ENCODE data around the gene RAD52. TPM values are rescaled to one million over a fixed set of nuclear protein-coding genes. Genes with fewer than 3 reads are reported as not detected.

RAD52 gene
- total RNA-seq, 3 donors from 2014 or later (not counting 1 experiment from before 2014, with no cell fraction given): 9.4 to 15.5 (median 13.7) TPM

GRCh38 chr12:996881-997280 is 47.4 kb upstream of the RAD52 start:
- Histone ChIP-seq H3K27me3 (ENCODE audit: control insufficient read depth, insufficient read depth, low read length) (no peaks in the 10 kb centered on the region), H3K4me3 (ENCODE audit: low read length) (no peak overlapping the region), H3K4me1 (ENCODE audit: control insufficient read depth, insufficient read depth, low read length) (peaks cover 3% of the 10 kb centered on the region), H3K9me3 (ENCODE audit: control insufficient read depth, insufficient read depth, low read length) (no peaks in the 10 kb centered on the region), H3K36me3 (ENCODE audit: control insufficient read depth, insufficient read depth, low read length) (no peaks in the 10 kb centered on the region), H3K27ac (ENCODE audit: low read length) (no peak overlapping the region)
- H3K9me3 Mint-ChIP-seq: no peaks in the 10 kb centered on the region
- no peak overlapping the region for H3K4me3 Mint-ChIP-seq
- WGBS (ENCODE audit: insufficient coverage): 91% methylated on average over 4 of the region's 4 CpGs
- TF ChIP-seq CTCF (IDR thresholded peaks at IDR 0.05): no peak
- no peaks in the 10 kb centered on the region for H3K36me3 Mint-ChIP-seq
- H3K27me3 Mint-ChIP-seq (ENCODE audit: low read depth in 2 of 2): no peaks in the 10 kb centered on the region
- H3K27ac Mint-ChIP-seq: no peak overlapping the region
- DNase-seq (no peak), ATAC-seq (no peak)
- intact Hi-C loops (cut with micrococcal nuclease): no loop called here
- peaks cover 11 to 24% of the 10 kb centered on the region in 2 donors for H3K4me1 Mint-ChIP-seq

- Mint-ChIP-seq H3K9me3 (no peaks in the 10 kb centered on the region), H3K36me3 (no peaks in the 10 kb centered on the region), H3K4me1 (peaks cover 27 to 53% of the 10 kb centered on the region in 2 donors), H3K27ac (peak overlapping the region; percentile 85 to 89), H3K4me3 (peak overlapping the region; percentile 93), H3K27me3 (ENCODE audit: low read depth in 2 of 2) (no peaks in the 10 kb centered on the region)
- TF ChIP-seq CTCF (IDR thresholded peaks at IDR 0.05): no peak
- WGBS (ENCODE audit: insufficient coverage): no CpG with 5 or more reads among the region's 1 CpG
- intact Hi-C loops (cut with micrococcal nuclease): loop anchor here (5.0 kb wide), 1 partner anchor 600 kb away; the partner anchor contains the start of gene FBXL14
- peaks cover 11% of the 10 kb centered on the region for H3K4me1 ChIP-seq (ENCODE audit: control insufficient read depth, insufficient read depth, low read length)
- DNase-seq (no peak), ATAC-seq (no peak)
- H3K27ac ChIP-seq (ENCODE audit: low read length): no peak overlapping the region
- H3K4me3 ChIP-seq (ENCODE audit: low read length): no peak overlapping the region
- H3K36me3 ChIP-seq (ENCODE audit: control insufficient read depth, insufficient read depth, low read length): no peaks in the 10 kb centered on the region
- no peaks in the 10 kb centered on the region for H3K9me3 ChIP-seq (ENCODE audit: control insufficient read depth, insufficient read depth, low read length)
- no peaks in the 10 kb centered on the region for H3K27me3 ChIP-seq (ENCODE audit: control insufficient read depth, insufficient read depth, low read length)
These were observed 43.2 kb upstream of the RAD52 start for GRCh38 chr12:992647-993046.

- DNase-seq (peak in 1 of 2 donors; percentile 61), ATAC-seq (peak in 2 of 3 donors; percentile 14 to 16)
- no peak for TF ChIP-seq CTCF (IDR thresholded peaks at IDR 0.05)
- intact Hi-C loops (cut with micrococcal nuclease): loop anchor here (2.0 to 5.0 kb wide), 2 partner anchors 43 to 601 kb away; partner anchors contain the start of genes FBXL14 and RAD52
- Mint-ChIP-seq H3K27ac (peak overlapping the region; percentile 85 to 89), H3K27me3 (ENCODE audit: low read depth in 2 of 2) (no peaks in the 10 kb centered on the region), H3K4me1 (peaks cover 27 to 49% of the 10 kb centered on the region in 2 donors), H3K36me3 (no peaks in the 10 kb centered on the region), H3K4me3 (peak overlapping the region; percentile 93), H3K9me3 (no peaks in the 10 kb centered on the region)
- peaks cover 11% of the 10 kb centered on the region for H3K4me1 ChIP-seq (ENCODE audit: control insufficient read depth, insufficient read depth, low read length)
- WGBS (ENCODE audit: insufficient coverage): 8% methylated on average over 47 of the region's 48 CpGs
- H3K4me3 ChIP-seq (ENCODE audit: low read length): peak overlapping the region; percentile 65
- H3K9me3 ChIP-seq (ENCODE audit: control insufficient read depth, insufficient read depth, low read length): no peaks in the 10 kb centered on the region
- no peaks in the 10 kb centered on the region for H3K36me3 ChIP-seq (ENCODE audit: control insufficient read depth, insufficient read depth, low read length)
- no peaks in the 10 kb centered on the region for H3K27me3 ChIP-seq (ENCODE audit: control insufficient read depth, insufficient read depth, low read length)
- peak overlapping the region; percentile 73 for H3K27ac ChIP-seq (ENCODE audit: low read length)
These were observed 42.1 kb upstream of the RAD52 start for GRCh38 chr12:991350-992333.
